ENCODE data around the gene PAX8.

The PAX8 gene

DNA sequence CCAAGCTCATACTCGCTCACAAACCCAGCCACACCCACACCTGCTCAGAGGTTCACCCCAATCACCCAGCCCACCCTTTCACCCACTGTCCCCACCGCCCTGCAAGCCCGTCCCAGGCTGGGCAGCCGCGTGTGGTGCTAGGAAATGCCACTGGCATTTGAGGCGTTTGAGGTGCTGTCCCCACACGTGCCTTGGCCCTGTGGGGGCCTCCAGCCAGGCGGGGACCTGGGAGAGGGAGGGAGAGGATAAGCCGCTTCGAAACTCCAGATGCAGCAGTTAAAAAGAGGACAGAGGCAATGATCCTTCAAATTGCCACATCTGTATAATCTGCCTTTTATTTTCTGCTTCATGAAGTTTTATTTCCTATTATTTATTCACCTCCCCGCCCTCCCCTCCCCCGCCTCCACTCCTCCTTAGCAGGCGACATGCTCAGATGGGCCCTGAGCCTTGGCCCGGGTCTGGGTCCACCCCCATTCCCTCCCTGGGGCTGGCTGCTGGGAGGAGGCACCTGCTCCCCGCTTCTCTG is 69.0 kb downstream of the PAX8 start:
- DNase-seq (ENCODE audit: low read depth), result no peak
- TF ChIP-seq CTCF (IDR thresholded peaks at IDR 0.05; ENCODE audit: low read depth, low read length, missing control alignments), result no peak

GRCh38 chr2:113209011-113209645 is 69.6 kb downstream of the PAX8 start:
- no peak overlapping the region for H3K4me3 ChIP-seq (ENCODE audit: low read depth, low read length)
- TF ChIP-seq CTCF (IDR thresholded peaks at IDR 0.05; ENCODE audit: low read depth, low read length, missing control alignments), result no peak
- DNase-seq (ENCODE audit: low read depth), result no peak

More for the DNA sequence above, 69.0 kb downstream of the PAX8 start:
- no peak overlapping the region for H3K4me3 ChIP-seq (ENCODE audit: low read depth, low read length)

GRCh38 chr2:113208396-113208795 is 70.3 kb downstream of the PAX8 start:
- no peak overlapping the region for H3K4me3 ChIP-seq (ENCODE audit: low read depth, low read length)
- no peak for DNase-seq (ENCODE audit: low read depth)
- TF ChIP-seq CTCF (IDR thresholded peaks at IDR 0.05; ENCODE audit: low read depth, low read length, missing control alignments), result no peak

- DNase-seq (ENCODE audit: low read depth), result no peak
- no peak for TF ChIP-seq CTCF (IDR thresholded peaks at IDR 0.05; ENCODE audit: low read depth, low read length, missing control alignments)
- H3K4me3 ChIP-seq (ENCODE audit: low read depth, low read length), result no peak overlapping the region
These were observed 71.7 kb downstream of the PAX8 start for GRCh38 chr2:113207021-113207420.

- no peak overlapping the region for H3K4me3 ChIP-seq (ENCODE audit: low read depth, low read length)
- TF ChIP-seq CTCF (IDR thresholded peaks at IDR 0.05; ENCODE audit: low read depth, low read length, missing control alignments), result no peak
- DNase-seq (ENCODE audit: low read depth), result no peak
These were observed 72.5 kb downstream of the PAX8 start for GRCh38 chr2:113206251-113206650.

DNA sequence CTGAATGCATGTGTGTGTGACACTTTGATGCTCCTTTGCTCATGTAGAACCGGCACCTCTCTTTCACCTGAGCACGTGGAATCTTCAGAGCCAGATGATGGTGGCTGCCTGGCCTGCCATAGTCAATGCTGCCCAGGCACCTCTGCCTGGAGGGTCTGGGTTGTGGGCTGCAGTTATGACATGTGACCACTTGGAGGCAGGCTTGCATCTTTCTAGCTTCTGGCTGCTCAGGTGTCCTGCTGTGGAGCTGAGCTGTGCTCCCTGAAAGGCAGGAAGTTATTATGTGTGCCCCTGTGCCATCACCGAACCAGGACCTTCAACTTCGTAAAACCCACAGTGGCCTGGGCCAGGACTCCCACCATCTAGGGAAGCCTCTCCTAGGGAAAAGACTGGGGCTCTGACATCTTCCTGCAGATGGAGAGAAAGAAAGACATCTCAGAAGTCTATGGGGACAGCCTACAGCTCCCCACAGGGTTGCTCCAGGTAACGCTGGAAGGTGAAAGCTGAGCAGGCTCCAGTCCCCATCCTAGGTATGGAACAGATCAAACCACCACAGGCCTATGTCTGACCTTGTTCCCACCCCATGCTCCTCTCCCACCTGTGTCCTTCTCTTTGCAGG is 74.7 kb downstream of the PAX8 start:
- peak; percentile 89 for TF ChIP-seq CTCF (IDR thresholded peaks at IDR 0.05; ENCODE audit: low read depth, low read length, missing control alignments)

GRCh38 chr2:113203217-113203530 is 75.5 kb downstream of the PAX8 start:
- TF ChIP-seq CTCF (IDR thresholded peaks at IDR 0.05; ENCODE audit: low read depth, low read length, missing control alignments), result no peak
- DNase-seq (ENCODE audit: low read depth), result no peak
- H3K4me3 ChIP-seq (ENCODE audit: low read depth, low read length), result no peak overlapping the region

More for the DNA sequence above, 74.7 kb downstream of the PAX8 start:
- DNase-seq (ENCODE audit: low read depth), result peak; percentile 35
- H3K4me3 ChIP-seq (ENCODE audit: low read depth, low read length), result no peak overlapping the region
